ENCODE data around the gene TMEM50B.

- TF ChIP-seq ARNTL (CRISPR knock-in tag; IDR thresholded peaks at IDR 0.05; ENCODE audit: borderline replicate concordance, low read depth) = no peak
- no peak for TF ChIP-seq PATZ1 (CRISPR knock-in tag; IDR thresholded peaks at IDR 0.05; ENCODE audit: borderline replicate concordance)
- TF ChIP-seq OSR1 (CRISPR knock-in tag; IDR thresholded peaks at IDR 0.05) = no peak
- no peak for TF ChIP-seq ZNF8 (CRISPR knock-in tag; IDR thresholded peaks at IDR 0.05)
- TF ChIP-seq CREB5 (CRISPR knock-in tag; IDR thresholded peaks at IDR 0.05; ENCODE audit: low read depth) = no peak
Observed at GRCh38 chr21:33478935-33479678, 667 bp downstream of the TMEM50B start.
